ENCODE measurements around the gene CREBBP.

CREBBP gene

GRCh38 chr16:3823427-3823826, 57.1 kb downstream of the CREBBP start:
- no peak for DNase-seq

- DNase-seq, result no peak
Observed at GRCh38 chr16:3822366-3823045, 58.0 kb downstream of the CREBBP start.

- no peak for DNase-seq
Observed at GRCh38 chr16:3821184-3821583, 59.3 kb downstream of the CREBBP start.

GRCh38 chr16:3819746-3820724, 60.5 kb downstream of the CREBBP start:
- DNase-seq, result no peak

- DNase-seq, result no peak
Observed at GRCh38 chr16:3819175-3819527, 61.4 kb downstream of the CREBBP start.

GRCh38 chr16:3816326-3816725, 64.2 kb downstream of the CREBBP start:
- no peak for DNase-seq

- DNase-seq, result no peak
Observed at GRCh38 chr16:3814755-3815154, 65.8 kb downstream of the CREBBP start.

- no peak for DNase-seq
Observed at GRCh38 chr16:3812469-3813172, 67.9 kb downstream of the CREBBP start.

- DNase-seq, result no peak
Observed at GRCh38 chr16:3810818-3811217, 69.7 kb downstream of the CREBBP start.

GRCh38 chr16:3810198-3810664, 70.3 kb downstream of the CREBBP start:
- DNase-seq, result no peak

- no peak for DNase-seq
Observed at GRCh38 chr16:3808308-3809063, 72.0 kb downstream of the CREBBP start.

- DNase-seq, result no peak
Observed at GRCh38 chr16:3807425-3808123, 72.9 kb downstream of the CREBBP start.

GRCh38 chr16:3804426-3805016, 76.0 kb downstream of the CREBBP start:
- DNase-seq, result no peak

- no peak for DNase-seq
Observed at GRCh38 chr16:3800477-3801270, 79.8 kb downstream of the CREBBP start.

- no peak for DNase-seq
Observed at GRCh38 chr16:3800019-3800418, 80.5 kb downstream of the CREBBP start.

- DNase-seq, result no peak
Observed at GRCh38 chr16:3799354-3799753, 81.2 kb downstream of the CREBBP start.

- DNase-seq, result no peak
Observed at GRCh38 chr16:3798838-3799237, 81.7 kb downstream of the CREBBP start.

GRCh38 chr16:3797904-3798811, 82.4 kb downstream of the CREBBP start:
- no peak for DNase-seq

- no peak for DNase-seq
Observed at GRCh38 chr16:3797473-3797872, 83.0 kb downstream of the CREBBP start.

GRCh38 chr16:3793161-3793576, 87.3 kb downstream of the CREBBP start:
- DNase-seq, result no peak

Data from activated CD4-positive, CD25-positive, alpha-beta regulatory T cell treated with anti-CD3 and anti-CD28 coated beads, Interleukin-2, amount 50 U/mL, for 72 hours (primary cell).